ENCODE measurements around the gene BCL2L12. TPM values are rescaled to one million over a fixed set of nuclear protein-coding genes. Genes with fewer than 3 reads are reported as not detected.
A peak's percentile ranks its signal among the peaks of the same experiment; 100 is the strongest.

BCL2L12 gene
- total and polyA plus RNA-seq, 3 donors from 2014 or later, result 11.3 to 19.3 (median 17.3) TPM

- TF ChIP-seq POLR2A (IDR thresholded peaks at IDR 0.05) (no peak), CTCF (IDR thresholded peaks at IDR 0.05) (no peak)
- Histone ChIP-seq H3K9me3 (no peaks in the 10 kb centered on the region), H3K4me3 (peak overlapping the region; percentile 82 to 84), H3K27me3 (no peaks in the 10 kb centered on the region), H3K4me1 (peaks cover 48% of the 10 kb centered on the region), H3K27ac (peak overlapping the region; percentile 93 to 99), H3K36me3 (ENCODE audit: low read depth, missing control alignments) (no peaks in the 10 kb centered on the region)
- intact Hi-C loops (cut with DNase I; ENCODE audit: low total_unique reads), result no loop called here
- no peak for DNase-seq
- 2 to 8% methylated on average over 3 to 5 of the region's 5 CpGs for WGBS, 2 donors
Observed at GRCh38 chr19:49642492-49643035, 23.2 kb upstream of the BCL2L12 start.

- H3K4me1 ChIP-seq, result peaks cover 39% of the 10 kb centered on the region
- no peak for DNase-seq
- intact Hi-C loops (cut with DNase I; ENCODE audit: low total_unique reads), result no loop called here
Observed at GRCh38 chr19:49643466-49643865, 22.3 kb upstream of the BCL2L12 start.

GRCh38 chr19:49645592-49645991, 20.1 kb upstream of the BCL2L12 start:
- DNase-seq, result no peak
- Histone ChIP-seq H3K36me3 (ENCODE audit: low read depth, missing control alignments) (no peaks in the 10 kb centered on the region), H3K27ac (no peak overlapping the region), H3K4me3 (no peak overlapping the region), H3K9me3 (no peaks in the 10 kb centered on the region), H3K4me1 (peaks cover 31% of the 10 kb centered on the region), H3K27me3 (no peaks in the 10 kb centered on the region)
- no peak for TF ChIP-seq POLR2A (IDR thresholded peaks at IDR 0.05)
- TF ChIP-seq CTCF (IDR thresholded peaks at IDR 0.05), result no peak
- 86 to 90% methylated on average over 9 to 11 of the region's 11 CpGs for WGBS, 2 donors
- intact Hi-C loops (cut with DNase I; ENCODE audit: low total_unique reads), result no loop called here

More at GRCh38 chr19:49643466-49643865, 22.3 kb upstream of the BCL2L12 start:
- H3K27ac ChIP-seq, result peak overlapping the region in 1 of 2 donors; percentile 99
- TF ChIP-seq POLR2A (IDR thresholded peaks at IDR 0.05), result no peak
- no peak for TF ChIP-seq CTCF (IDR thresholded peaks at IDR 0.05)
- H3K4me3 ChIP-seq, result no peak overlapping the region
- H3K9me3 ChIP-seq, result no peaks in the 10 kb centered on the region
- H3K27me3 ChIP-seq, result no peaks in the 10 kb centered on the region
- H3K36me3 ChIP-seq (ENCODE audit: low read depth, missing control alignments), result no peaks in the 10 kb centered on the region
- 72 to 79% methylated on average over 2 of the region's 2 CpGs for WGBS, 2 donors

GRCh38 chr19:49645995-49646394, 19.7 kb upstream of the BCL2L12 start:
- no peak for TF ChIP-seq POLR2A (IDR thresholded peaks at IDR 0.05)
- no peak for TF ChIP-seq CTCF (IDR thresholded peaks at IDR 0.05)
- no peak overlapping the region for H3K4me3 ChIP-seq
- WGBS, 2 donors, result 90 to 94% methylated on average over 10 to 13 of the region's 13 CpGs
- no peak for DNase-seq
- H3K27ac ChIP-seq, result no peak overlapping the region
- H3K9me3 ChIP-seq, result no peaks in the 10 kb centered on the region
- H3K27me3 ChIP-seq, result no peaks in the 10 kb centered on the region
- no peaks in the 10 kb centered on the region for H3K36me3 ChIP-seq (ENCODE audit: low read depth, missing control alignments)
- H3K4me1 ChIP-seq, result peaks cover 27% of the 10 kb centered on the region
- intact Hi-C loops (cut with DNase I; ENCODE audit: low total_unique reads), result no loop called here

- WGBS, 2 donors, result 92 to 95% methylated on average over 12 to 17 of the region's 17 CpGs
- Histone ChIP-seq H3K4me1 (peaks cover 22% of the 10 kb centered on the region), H3K9me3 (no peaks in the 10 kb centered on the region)
Observed at GRCh38 chr19:49646586-49646985, 19.1 kb upstream of the BCL2L12 start.

More at GRCh38 chr19:49646586-49646985, 19.1 kb upstream of the BCL2L12 start:
- intact Hi-C loops (cut with DNase I; ENCODE audit: low total_unique reads), result no loop called here
- TF ChIP-seq POLR2A (IDR thresholded peaks at IDR 0.05) (no peak), CTCF (IDR thresholded peaks at IDR 0.05) (no peak)
- Histone ChIP-seq H3K36me3 (ENCODE audit: low read depth, missing control alignments) (no peaks in the 10 kb centered on the region), H3K27me3 (no peaks in the 10 kb centered on the region), H3K4me3 (no peak overlapping the region), H3K27ac (no peak overlapping the region)
- DNase-seq, result no peak

All from testis (tissue), 3 donors.